GM19468 (cell line): ENCODE data around the gene FSTL5.

ENCODE experiments used
- ATAC-seq: cut with Tn5 transposase; IDR thresholded peaks from one replicate; pipeline ENCODE4 v1.9.1; 2021; ENCODE audit warnings: mild to moderate bottlenecking, moderate library complexity, moderate number of reproducible peaks; ENCODE audit not compliant: unreplicated experiment; ENCODE audit errors: extremely low read depth

FSTL5 gene

GRCh38 chr4:161519611-161520010, 644.2 kb downstream of the FSTL5 start:
- ATAC-seq, result no peak

GRCh38 chr4:161517941-161518340, 645.9 kb downstream of the FSTL5 start:
- ATAC-seq, result no peak

GRCh38 chr4:161505141-161505540, 658.7 kb downstream of the FSTL5 start:
- ATAC-seq, result no peak

- ATAC-seq, result no peak
These were observed 665.6 kb downstream of the FSTL5 start for GRCh38 chr4:161498155-161498554.

- no peak for ATAC-seq
These were observed 677.3 kb downstream of the FSTL5 start for GRCh38 chr4:161486461-161486860.

GRCh38 chr4:161466316-161466715, 697.5 kb downstream of the FSTL5 start:
- no peak for ATAC-seq

- ATAC-seq, result no peak
These were observed 700.4 kb downstream of the FSTL5 start for GRCh38 chr4:161463436-161463835.

- no peak for ATAC-seq
These were observed 705.9 kb downstream of the FSTL5 start for GRCh38 chr4:161457906-161458305.

GRCh38 chr4:161457311-161457710, 706.5 kb downstream of the FSTL5 start:
- ATAC-seq, result no peak

- ATAC-seq, result no peak
These were observed 708.9 kb downstream of the FSTL5 start for GRCh38 chr4:161454860-161455259.

- ATAC-seq, result no peak
These were observed 715.1 kb downstream of the FSTL5 start for GRCh38 chr4:161448550-161449180.

GRCh38 chr4:161444626-161445025, 719.2 kb downstream of the FSTL5 start:
- ATAC-seq, result no peak

- ATAC-seq, result no peak
These were observed 720.9 kb downstream of the FSTL5 start for GRCh38 chr4:161442921-161443320.

- no peak for ATAC-seq
These were observed 725.7 kb downstream of the FSTL5 start for GRCh38 chr4:161438096-161438495.

- no peak for ATAC-seq
These were observed 735.4 kb downstream of the FSTL5 start for GRCh38 chr4:161428180-161428965.

- ATAC-seq, result no peak
These were observed 744.0 kb downstream of the FSTL5 start for GRCh38 chr4:161419822-161420221.

- no peak for ATAC-seq
These were observed 751.9 kb downstream of the FSTL5 start for GRCh38 chr4:161411901-161412300.

GRCh38 chr4:161404346-161405110, 759.3 kb downstream of the FSTL5 start:
- no peak for ATAC-seq

GRCh38 chr4:161403781-161404180, 760.0 kb downstream of the FSTL5 start:
- ATAC-seq, result no peak

GRCh38 chr4:161393602-161394001, 770.2 kb downstream of the FSTL5 start:
- ATAC-seq, result no peak

- ATAC-seq, result no peak
These were observed 781.1 kb downstream of the FSTL5 start for GRCh38 chr4:161382655-161383054.
